ENCODE results near the gene SSUH2.

DNA sequence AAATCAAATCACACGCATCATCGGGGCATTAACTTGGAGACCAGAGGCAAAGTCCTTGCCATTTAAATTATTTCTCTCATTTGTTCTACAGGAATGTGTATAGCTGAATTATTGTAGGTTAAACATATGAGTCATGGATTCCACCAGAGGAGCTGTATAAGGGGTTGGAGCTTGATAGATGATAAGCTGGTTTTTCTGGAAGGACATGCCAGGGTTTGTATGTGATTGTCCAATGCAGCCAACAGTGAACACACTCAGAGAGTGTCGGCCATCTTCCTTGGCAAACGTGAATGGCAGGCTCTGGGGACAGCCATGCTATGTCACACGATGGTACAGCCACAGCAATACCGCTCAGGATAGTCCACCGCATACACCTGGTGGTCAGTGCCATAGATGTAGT lies 25.1 kb downstream of the SSUH2 start:
- TF ChIP-seq, protein P1, sequence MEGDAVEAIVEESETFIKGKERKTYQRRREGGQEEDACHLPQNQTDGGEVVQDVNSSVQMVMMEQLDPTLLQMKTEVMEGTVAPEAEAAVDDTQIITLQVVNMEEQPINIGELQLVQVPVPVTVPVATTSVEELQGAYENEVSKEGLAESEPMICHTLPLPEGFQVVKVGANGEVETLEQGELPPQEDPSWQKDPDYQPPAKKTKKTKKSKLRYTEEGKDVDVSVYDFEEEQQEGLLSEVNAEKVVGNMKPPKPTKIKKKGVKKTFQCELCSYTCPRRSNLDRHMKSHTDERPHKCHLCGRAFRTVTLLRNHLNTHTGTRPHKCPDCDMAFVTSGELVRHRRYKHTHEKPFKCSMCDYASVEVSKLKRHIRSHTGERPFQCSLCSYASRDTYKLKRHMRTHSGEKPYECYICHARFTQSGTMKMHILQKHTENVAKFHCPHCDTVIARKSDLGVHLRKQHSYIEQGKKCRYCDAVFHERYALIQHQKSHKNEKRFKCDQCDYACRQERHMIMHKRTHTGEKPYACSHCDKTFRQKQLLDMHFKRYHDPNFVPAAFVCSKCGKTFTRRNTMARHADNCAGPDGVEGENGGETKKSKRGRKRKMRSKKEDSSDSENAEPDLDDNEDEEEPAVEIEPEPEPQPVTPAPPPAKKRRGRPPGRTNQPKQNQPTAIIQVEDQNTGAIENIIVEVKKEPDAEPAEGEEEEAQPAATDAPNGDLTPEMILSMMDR (IDR thresholded peaks at IDR 0.05) = no peak
- TF ChIP-seq POLR2A (IDR thresholded peaks at IDR 0.05) (no peak), POLR2AphosphoS5 (IDR thresholded peaks at IDR 0.05) (no peak)
